ENCODE measurements around the gene FRMPD4. TPM values are rescaled to one million over a fixed set of nuclear protein-coding genes. Genes with fewer than 3 reads are reported as not detected.

FRMPD4 gene
- total RNA-seq, 2 experiments from 2014 or later, result not detected

DNA sequence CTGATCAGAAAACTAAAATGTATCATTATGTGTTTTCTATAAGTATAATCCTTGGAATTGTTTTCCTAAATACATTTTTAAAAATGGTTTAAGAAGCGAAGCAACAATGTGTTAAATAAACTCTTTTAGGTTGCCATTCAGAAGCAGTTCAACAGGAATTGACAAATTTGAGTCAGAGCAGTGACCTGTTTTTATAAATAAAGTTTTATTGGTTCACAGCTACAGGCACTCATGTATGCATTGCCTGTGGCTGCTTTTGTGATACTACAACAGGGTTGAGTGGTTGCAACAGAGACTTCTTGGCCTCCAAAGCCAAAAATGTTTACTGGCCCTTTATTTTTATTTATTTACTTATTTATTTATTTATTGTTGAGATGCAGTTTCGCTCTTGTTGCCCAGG is 99.5 kb downstream of the FRMPD4 start:
- TF ChIP-seq, protein P1, sequence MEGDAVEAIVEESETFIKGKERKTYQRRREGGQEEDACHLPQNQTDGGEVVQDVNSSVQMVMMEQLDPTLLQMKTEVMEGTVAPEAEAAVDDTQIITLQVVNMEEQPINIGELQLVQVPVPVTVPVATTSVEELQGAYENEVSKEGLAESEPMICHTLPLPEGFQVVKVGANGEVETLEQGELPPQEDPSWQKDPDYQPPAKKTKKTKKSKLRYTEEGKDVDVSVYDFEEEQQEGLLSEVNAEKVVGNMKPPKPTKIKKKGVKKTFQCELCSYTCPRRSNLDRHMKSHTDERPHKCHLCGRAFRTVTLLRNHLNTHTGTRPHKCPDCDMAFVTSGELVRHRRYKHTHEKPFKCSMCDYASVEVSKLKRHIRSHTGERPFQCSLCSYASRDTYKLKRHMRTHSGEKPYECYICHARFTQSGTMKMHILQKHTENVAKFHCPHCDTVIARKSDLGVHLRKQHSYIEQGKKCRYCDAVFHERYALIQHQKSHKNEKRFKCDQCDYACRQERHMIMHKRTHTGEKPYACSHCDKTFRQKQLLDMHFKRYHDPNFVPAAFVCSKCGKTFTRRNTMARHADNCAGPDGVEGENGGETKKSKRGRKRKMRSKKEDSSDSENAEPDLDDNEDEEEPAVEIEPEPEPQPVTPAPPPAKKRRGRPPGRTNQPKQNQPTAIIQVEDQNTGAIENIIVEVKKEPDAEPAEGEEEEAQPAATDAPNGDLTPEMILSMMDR (IDR thresholded peaks at IDR 0.05), result no peak
- ChIA-PET CTCF (no interaction called here), POLR2A (no interaction called here)
- Mint-ChIP-seq H3K36me3 (ENCODE audit: low read depth) (no peaks in the 10 kb centered on the region), H3K9me3 (no peaks in the 10 kb centered on the region), H3K4me3 (no peak overlapping the region), H3K4me1 (ENCODE audit: low read depth) (no peaks in the 10 kb centered on the region), H3K27me3 (no peaks in the 10 kb centered on the region), H3K27ac (no peak overlapping the region)
- H3K27me3 ChIP-seq (ENCODE audit: control insufficient read depth in 1 of 2, insufficient read depth in 2 of 2, low read length in 2 of 2), result no peaks in the 10 kb centered on the region
- H3K27ac ChIP-seq (ENCODE audit: low read depth in 1 of 2, low read length in 2 of 2), result no peak overlapping the region
- intact Hi-C loops (cut with DNase I, micrococcal nuclease), result no loop called here
- no peak overlapping the region for H3K4me3 ChIP-seq (ENCODE audit: low read length)
- no peaks in the 10 kb centered on the region for H3K36me3 ChIP-seq (ENCODE audit: insufficient read depth, low read length)
- ATAC-seq (ENCODE audit: poor library complexity) (no peak), DNase-seq (no peak)
- H3K9me3 ChIP-seq (ENCODE audit: control insufficient read depth in 1 of 2, insufficient read depth in 1 of 2, low read length in 2 of 2), result no peaks in the 10 kb centered on the region
- H3K4me1 ChIP-seq (ENCODE audit: insufficient read depth, low read length), result no peaks in the 10 kb centered on the region

DNA sequence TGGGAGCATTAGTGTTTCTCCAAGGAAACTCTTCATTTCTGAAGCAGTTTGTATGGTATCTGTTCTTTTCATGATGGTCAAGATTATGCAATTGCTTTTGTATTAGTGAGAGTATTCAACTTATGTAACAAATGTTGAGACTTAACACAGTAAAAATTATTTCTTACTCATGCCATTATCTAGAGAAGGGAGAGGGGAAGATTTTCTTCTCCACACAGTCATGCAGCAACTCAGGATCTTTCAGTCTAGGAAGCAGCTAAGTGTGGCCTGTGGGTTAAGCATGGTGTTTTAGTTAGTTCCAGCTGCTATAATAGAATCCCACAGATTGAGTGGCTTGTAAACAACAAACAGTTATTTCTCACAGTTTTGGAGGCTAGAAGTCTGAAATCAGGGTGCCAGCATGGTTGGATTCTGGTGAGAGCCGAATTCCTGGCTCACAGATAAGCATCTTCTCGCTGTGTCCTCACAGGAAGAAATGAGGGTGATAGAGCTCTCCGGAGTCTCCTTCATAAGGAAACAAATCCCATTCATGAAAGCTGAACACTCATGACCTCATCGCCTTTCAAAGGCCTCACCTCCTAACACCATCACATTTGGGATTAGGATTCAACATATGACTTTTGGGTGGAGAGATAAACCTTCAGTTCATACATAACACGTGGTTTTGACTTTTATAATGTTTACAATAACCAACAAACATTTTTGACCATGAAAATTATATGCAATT is 101.2 kb downstream of the FRMPD4 start:
- Histone ChIP-seq H3K36me3 (ENCODE audit: insufficient read depth, low read length) (no peaks in the 10 kb centered on the region), H3K9me3 (ENCODE audit: control insufficient read depth in 1 of 2, insufficient read depth in 1 of 2, low read length in 2 of 2) (no peaks in the 10 kb centered on the region), H3K27ac (ENCODE audit: low read depth in 1 of 2, low read length in 2 of 2) (no peak overlapping the region), H3K27me3 (ENCODE audit: control insufficient read depth in 1 of 2, insufficient read depth in 2 of 2, low read length in 2 of 2) (no peaks in the 10 kb centered on the region), H3K4me1 (ENCODE audit: insufficient read depth, low read length) (no peaks in the 10 kb centered on the region), H3K4me3 (ENCODE audit: low read length) (no peak overlapping the region)
- Mint-ChIP-seq H3K4me1 (ENCODE audit: low read depth) (no peaks in the 10 kb centered on the region), H3K27ac (no peak overlapping the region), H3K27me3 (no peaks in the 10 kb centered on the region), H3K36me3 (ENCODE audit: low read depth) (no peaks in the 10 kb centered on the region), H3K9me3 (no peaks in the 10 kb centered on the region), H3K4me3 (no peak overlapping the region)
- CTCF ChIA-PET, result no interaction called here
- DNase-seq (no peak), ATAC-seq (ENCODE audit: poor library complexity) (no peak)
- TF ChIP-seq, protein P1 (IDR thresholded peaks at IDR 0.05), result no peak
- POLR2A ChIA-PET, result no interaction called here
- intact Hi-C loops (cut with DNase I, micrococcal nuclease), result no loop called here

DNA sequence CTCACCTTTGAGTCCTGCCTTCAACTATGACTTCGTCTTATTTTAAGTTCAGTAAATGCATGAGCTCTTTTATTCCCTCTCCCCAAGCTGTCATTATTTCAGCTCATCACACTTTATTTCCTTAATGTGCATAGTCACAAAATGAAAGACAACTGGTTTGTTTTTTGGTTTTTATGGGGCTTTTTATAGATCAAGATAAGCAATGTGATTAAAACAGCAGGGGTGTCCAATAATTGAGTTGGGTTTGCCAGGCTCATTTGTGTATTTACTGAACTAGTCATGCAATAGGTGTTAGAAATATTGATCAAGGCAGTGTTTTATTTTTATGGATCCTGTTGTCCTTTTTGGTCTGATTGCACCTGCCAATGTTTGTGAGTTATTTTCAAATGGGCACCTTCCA is 102.2 kb downstream of the FRMPD4 start:
- ChIA-PET CTCF (no interaction called here), POLR2A (no interaction called here)
- no peak for ATAC-seq (ENCODE audit: poor library complexity)

More for the DNA sequence above, 102.2 kb downstream of the FRMPD4 start:
- no peaks in the 10 kb centered on the region for H3K36me3 Mint-ChIP-seq (ENCODE audit: low read depth)
- Histone ChIP-seq H3K9me3 (ENCODE audit: control insufficient read depth in 1 of 2, insufficient read depth in 1 of 2, low read length in 2 of 2) (no peaks in the 10 kb centered on the region), H3K27me3 (ENCODE audit: control insufficient read depth in 1 of 2, insufficient read depth in 2 of 2, low read length in 2 of 2) (no peaks in the 10 kb centered on the region), H3K27ac (ENCODE audit: low read depth in 1 of 2, low read length in 2 of 2) (no peak overlapping the region), H3K36me3 (ENCODE audit: insufficient read depth, low read length) (no peaks in the 10 kb centered on the region), H3K4me3 (ENCODE audit: low read length) (no peak overlapping the region), H3K4me1 (ENCODE audit: insufficient read depth, low read length) (no peaks in the 10 kb centered on the region)
- H3K4me3 Mint-ChIP-seq, result no peak overlapping the region
- DNase-seq, result no peak
- no peaks in the 10 kb centered on the region for H3K27me3 Mint-ChIP-seq
- TF ChIP-seq, protein P1 (IDR thresholded peaks at IDR 0.05), result no peak
- intact Hi-C loops (cut with DNase I, micrococcal nuclease), result no loop called here
- H3K9me3 Mint-ChIP-seq, result no peaks in the 10 kb centered on the region
- no peaks in the 10 kb centered on the region for H3K4me1 Mint-ChIP-seq (ENCODE audit: low read depth)
- H3K27ac Mint-ChIP-seq, result no peak overlapping the region
